Bronchial smooth muscle cell (primary cell): Measurements from ENCODE around the gene ARID4B. TPM values are rescaled to one million over a fixed set of nuclear protein-coding genes. Genes with fewer than 3 reads are reported as not detected.

Source experiments
- total RNA-seq: library from RNA; depleted of rRNA; stranded (reverse); fragments of >200 nt; gene quantifications from 2 replicates; pipeline ENCODE4 v1.2.1, GENCODE V29; 2014

Gene ARID4B
- 32.2 and 44.8 TPM in 2 replicates for total RNA-seq

GRCh38 chr1:235327559-235328270, at the start of gene ARID4B:
Gene ARID4B, minus strand, starts transcription at chr1:235328179. Its CDS starts 1,260 bp downstream, at chr1:235326919.

DNA sequence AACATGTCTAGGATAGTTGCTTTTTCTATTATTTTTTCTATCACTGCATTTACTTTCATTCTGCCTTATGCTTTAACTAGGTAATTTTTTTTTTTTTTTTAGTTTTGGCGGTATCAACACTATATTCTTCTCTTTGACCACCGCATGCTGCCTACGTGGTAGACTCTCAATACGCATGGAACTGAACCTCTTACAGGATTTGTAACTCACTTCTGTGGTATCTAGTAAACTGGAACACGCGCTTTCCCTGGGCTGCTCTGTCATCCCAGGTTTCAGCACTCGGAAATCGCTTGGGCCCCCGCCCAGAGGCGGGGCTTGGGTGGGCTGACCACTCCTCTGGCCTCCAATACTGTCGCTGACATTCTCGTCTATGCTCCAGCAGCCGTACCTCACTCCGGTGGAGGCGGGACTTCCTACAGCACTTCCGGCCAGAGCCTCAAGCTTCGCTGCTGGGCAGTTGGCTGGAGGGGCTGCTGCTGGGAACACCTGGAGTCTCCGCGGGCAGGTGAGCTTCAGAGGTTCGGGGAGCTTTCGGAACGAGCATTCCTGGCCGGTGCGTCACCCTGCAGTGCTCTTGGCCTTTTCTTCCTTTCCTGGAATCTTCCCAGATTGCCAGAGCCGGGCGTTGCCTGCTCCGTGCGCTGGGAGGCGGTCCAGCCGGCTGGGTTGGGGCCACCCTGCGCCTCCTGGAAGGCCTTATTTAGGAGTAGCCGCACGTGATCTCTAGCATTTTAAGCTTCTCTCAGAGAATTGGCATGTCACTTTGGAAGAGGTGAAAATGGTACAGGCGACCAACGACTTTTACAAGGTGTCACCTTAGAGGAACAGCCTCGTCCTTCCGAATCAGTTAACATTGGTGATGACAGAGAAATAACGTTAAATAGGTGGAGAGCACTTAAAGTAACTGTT, 39.3 kb upstream of the ARID4B start, which contains the start of gene TBCE:
Gene TBCE, plus strand, starts transcription at position 428 of the 909 bp plus-strand sequence. CDS start 12,623 bp downstream, outside the sequence.

GRCh38 chr1:235328271-235329138, 526 bp upstream of the ARID4B start, which contains the start of gene GGPS1:
Gene GGPS1, plus strand, starts transcription at chr1:235328570. Its CDS starts 6,695 bp downstream, at chr1:235335265.

DNA sequence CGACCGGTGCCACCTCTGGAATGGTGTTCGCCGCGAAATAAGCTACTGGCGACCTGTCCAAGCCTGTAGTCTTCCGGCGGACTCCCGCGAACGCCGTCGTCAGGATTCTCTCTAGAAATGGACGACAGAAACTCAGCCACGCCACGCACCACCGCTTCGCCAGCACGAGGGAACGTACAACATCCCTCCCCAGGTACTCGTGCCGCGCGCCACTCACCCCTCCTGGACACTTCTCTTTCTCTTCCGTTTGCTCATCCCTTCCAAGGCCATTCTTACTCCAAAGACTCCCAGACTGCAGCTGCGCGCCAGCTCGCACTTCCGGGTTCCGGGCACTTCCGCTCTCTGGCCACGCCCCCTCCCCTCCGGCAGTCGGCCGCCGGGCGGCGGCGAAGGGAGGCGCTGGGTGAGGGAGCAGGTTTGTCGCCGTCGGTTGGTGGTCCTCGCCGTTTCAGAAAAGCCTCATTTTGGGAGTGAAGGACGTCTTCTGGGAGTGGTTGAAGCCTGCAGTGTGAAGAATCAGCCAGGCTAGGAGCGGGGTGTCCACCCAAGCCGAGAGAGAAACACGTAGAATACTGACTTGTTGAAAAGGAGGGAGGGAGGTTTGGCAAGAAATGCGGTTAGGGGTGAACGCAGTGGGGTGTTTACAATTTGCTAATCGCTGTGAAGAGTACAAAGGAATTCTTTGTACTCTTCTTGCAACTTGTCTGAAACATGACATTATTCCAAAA, 166.9 kb downstream of the ARID4B start, which contains the start of gene RBM34:
Gene RBM34, minus strand, starts transcription at position 294 of the 728 bp plus-strand sequence. Its CDS starts 24 bp downstream, at position 270.

DNA sequence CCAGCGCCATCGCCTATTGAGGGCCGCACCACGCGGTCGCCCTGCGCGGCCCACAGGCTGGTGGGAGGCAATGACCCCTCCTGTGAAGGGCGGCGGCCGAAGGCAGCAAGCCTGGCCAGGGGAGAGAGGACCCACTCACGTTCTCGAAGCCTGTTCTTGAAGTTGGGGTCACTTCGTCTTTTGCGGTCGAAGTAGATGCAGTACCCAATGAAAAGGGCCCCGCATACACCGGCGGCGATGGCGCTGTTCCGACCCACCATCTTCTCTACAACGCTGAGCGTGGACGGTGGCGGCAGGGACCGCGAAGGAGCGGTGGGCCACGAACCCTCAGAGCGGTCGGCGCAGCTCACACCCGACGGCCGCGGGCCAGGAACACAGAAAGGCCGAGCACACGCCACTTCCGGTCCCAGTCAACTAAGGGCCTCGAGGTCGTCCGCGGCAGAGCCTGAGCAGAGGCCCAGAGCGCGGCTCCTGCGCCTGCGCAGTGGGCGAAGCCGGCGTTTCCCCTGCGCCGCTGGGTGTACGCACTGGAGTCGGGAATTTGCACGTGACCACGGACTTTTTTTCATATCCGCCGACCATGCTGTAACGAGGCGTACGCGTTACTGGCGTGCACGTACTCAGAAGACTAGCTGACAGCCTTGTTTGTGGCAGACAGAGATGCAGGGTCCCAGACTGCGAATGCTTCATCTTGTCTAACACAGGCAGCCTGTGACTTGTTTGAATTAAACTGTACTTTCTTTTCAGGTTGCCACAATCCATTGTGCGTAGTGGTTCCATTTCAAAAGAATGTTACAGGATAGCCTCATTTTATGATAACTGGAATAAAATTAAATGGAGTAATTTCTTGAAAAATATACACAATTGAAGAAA, 199.3 kb downstream of the ARID4B start, which contains the start of gene TOMM20:
Gene TOMM20, minus strand, starts transcription at position 382 of the 873 bp plus-strand sequence. Its CDS starts 122 bp downstream, at position 260.

Other genes with a start within 250 kb of the ARID4B start
- gene TOMM20, start 199.3 kb downstream of the ARID4B start, total RNA-seq, result 49.0 and 79.1 TPM in 2 replicates
- gene RBM34, start 166.9 kb downstream of the ARID4B start, total RNA-seq, result 45.8 and 61.9 TPM in 2 replicates
- gene GGPS1, start 391 bp upstream of the ARID4B start, total RNA-seq, result 22.4 and 27.0 TPM in 2 replicates
- 16.9 and 24.1 TPM in 2 replicates for gene TBCE, start 39.2 kb upstream of the ARID4B start, total RNA-seq
- 27.6 and 48.3 TPM in 2 replicates for gene B3GALNT2, start 176.3 kb upstream of the ARID4B start, total RNA-seq